NCI-H1694 treated with DMSO at 0.1 percent for 48 hours (cell line): ENCODE measurements around the gene UBE2D3.

Experiments used
- DNase-seq: peaks from one replicate; lab custom pipeline; 2025; lab: John Stamatoyannopoulos, UW

Gene UBE2D3

DNA sequence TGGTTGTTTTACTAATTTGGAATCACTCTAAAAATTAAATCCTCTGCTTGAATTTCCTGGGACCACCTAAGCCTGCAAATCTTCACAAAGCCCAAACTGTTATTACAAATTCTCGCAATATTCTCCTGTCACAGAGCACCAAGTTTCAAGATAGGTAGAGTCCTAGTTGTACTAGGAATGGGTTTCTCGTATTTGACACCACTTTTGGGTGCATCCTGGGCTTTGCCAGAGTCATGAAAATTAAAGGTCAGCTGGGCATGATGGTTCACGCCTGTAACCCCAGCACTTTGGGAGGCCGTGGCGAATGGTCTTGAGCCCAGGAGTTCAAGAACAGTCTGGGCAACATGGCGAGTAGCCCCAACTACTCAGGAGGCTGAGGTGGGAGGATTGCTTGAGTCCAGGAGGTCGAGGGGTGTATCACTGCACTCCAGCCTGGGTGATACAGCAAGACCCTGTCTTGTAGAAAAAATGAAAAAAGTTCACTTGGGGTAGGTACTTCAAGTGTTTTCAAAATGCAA is 36.0 kb downstream of the UBE2D3 start:
- no peak for DNase-seq

DNA sequence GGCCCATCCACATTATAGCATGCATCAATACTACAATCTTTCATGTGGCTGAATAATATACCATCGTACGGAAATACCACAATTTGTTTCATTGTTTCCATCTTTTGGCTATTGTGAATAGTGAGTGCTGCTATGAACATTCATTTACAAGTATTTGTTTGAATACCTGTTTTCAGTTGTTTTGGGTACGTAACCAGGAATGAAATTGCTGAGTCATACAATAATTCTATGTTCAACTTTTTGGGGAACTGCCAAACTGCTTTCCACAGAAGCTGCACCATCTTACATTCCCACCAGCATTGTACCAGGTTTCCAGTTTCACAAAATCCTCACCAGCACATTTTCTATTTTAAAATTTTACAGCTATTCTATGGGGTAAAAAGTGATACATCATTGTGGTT is 38.0 kb downstream of the UBE2D3 start:
- DNase-seq = no peak

DNA sequence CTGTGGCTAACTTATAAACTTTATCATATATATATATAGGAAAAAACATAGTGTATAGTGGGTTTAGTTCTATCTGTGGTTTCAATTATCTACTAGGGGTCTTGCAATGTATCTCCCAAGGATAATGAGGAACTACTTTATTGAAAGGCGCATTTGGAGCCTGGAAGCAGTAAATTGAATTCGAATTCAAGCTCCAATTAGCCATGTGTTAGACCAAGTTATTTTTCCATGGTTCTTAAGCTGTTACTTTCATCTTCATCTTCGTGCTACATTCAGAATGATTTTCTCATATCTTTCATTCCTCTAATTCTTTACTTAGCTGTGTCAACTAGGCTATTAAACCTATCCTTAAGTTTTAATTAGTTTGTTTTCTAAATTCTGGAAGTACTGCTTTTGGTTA is 39.4 kb downstream of the UBE2D3 start:
- DNase-seq = no peak

DNA sequence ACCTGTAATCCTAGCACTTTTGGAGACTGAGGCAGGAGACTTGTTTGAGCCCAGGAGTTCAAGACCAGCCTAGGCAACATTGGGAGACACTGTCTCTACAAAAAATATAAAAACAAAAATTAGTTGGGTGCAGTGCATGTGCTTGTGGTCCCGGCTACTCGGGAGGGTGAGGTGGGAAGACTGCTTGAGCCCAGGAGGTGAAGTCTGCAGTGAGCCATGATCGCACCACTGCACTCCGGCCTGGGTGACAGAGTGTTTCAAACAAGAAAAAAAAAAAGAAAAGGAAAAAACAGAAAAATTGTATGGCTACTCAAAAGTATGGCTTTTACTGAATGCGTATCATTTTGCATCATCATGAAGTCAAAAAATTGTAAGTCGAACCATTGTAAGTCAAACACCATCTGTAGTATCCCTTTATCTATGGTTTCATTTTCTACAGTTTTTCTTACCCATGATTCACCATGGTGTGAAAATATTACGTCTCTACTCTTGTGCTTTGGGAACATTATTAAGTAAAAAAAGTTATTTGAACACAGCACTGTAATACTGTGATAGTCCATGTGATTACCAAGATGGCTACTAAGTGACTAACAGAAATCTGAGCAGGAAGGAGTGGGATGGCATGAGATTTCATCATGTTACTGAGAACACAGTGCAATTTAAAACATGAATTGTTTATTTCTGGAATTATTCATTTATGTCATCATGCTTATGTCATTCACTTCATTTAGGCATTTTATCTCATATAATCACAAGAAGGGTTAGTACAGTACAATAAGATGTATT is 40.1 kb downstream of the UBE2D3 start:
- no peak for DNase-seq

DNA sequence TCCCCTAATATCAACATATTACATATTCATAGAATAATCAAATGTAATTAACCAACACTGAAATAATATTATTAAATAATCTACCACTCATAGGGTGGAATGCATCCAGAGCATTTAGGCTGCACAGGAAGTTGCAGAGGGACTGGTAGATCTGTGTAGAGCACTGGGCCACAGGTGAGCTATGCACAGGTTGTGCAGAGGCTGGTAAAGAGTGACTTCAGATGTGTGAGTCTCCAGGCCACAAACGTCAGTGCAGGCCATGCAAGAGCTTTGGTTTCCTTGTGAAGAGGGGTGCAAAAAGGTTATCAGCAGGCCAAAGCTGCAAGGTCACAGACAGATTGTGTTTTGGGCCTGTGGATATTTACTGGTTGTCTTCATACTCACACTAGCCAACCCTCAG is 41.1 kb downstream of the UBE2D3 start:
- no peak for DNase-seq

DNA sequence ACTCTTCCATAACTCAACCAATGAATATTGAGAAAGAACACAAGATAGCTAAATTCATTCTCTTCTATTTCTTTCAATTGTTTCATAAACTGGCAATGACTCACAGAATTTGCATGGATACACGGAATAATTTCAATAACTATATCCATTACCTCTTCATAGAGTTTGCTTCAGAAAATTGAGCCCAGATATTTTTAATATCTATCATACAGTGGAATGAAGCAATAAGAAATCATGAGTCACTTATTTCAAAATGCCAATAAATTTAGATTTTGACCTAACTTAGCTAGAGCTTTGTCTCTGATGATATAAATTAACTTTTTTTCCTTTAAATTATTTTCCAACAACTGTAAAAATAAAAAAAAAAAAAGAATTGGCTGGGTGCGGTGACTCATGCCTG is 44.3 kb downstream of the UBE2D3 start:
- no peak for DNase-seq

DNA sequence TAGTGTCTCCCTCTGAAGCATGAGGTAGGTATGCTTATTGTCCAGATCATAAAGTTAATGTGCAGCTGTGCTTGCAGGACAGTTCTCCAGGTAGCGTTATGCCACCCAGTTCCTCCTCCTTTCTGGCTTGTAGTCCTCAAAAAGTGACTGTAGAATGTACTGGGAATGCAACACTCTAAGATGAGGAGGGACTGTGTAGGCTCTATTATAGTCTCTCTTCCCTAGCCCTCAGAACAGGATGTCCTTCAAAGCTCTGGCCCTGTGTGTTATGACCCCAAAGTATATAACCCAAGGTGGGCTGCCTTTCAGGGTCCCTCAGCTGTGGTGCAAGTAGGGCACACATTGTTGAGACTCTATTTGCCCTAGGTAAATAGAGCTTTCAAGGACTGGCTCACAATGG is 45.8 kb downstream of the UBE2D3 start:
- no peak for DNase-seq

DNA sequence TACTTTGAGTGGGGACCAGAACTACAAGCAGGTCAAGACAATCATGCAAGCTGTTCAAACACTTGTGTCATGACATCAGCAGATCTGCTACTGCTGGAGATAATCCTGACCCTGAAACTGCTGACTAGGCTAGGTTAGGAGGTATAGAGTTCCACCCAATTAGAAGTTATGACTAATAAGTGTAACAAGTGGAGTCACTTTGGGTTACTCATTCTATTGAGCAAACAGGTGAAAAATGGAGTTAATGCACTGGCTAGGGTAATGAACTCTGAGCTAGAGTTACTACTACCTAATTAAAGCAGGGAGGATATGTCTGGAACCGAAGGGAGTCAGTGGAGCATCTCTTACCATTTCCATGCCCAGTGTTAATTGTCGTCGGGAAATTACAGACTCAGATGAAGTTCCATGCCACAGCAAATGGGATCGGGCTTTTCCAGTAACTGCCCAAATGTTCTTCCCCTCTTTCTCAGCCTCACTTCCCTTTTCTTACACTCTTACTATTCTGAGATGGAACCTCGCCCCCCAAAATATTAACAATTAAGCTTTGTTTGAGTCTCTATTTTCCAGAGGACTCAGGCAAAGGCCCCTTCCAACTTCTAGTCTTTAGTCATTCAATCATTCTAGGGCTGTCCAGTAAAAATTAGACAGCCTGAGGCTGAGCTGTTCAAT is 46.7 kb downstream of the UBE2D3 start:
- no peak for DNase-seq

DNA sequence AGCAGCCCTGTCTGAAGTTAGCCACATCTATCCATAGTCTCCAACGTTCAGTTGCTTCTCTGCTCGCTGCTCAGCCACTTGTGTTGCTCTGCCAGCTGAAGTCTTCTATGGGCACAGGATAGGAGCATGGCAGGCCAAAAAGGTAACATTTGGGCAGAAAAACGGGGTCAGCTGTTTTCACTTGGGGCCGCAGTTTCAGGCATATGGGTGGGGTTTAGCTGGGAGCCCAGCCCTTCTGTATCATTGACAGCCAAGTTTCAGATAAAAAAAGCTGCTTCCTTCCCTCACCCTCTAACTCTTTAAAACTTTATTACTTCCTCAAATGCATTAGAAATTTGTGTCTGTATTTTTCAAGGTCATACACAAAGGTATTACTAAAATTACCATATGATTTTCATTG is 48.1 kb downstream of the UBE2D3 start:
- no peak for DNase-seq

DNA sequence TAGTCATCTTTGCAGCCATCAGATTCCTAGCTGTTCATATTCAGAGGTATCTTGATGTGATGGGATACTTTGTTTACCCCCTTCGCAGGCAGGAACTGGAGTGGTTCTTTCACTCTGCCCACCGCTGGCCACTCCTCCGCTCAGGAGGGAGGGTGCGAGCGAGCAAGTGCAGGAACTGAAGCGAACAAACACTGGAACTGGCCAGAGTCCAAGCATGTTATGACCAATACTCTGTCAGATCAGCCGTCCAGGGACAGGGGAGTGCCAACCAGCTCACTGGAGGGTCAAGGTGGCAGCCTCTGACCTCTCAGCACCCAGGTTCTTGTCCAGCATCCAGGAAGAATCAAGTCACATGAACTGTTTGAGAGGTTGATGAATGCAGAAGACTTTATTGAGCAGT is 48.6 kb downstream of the UBE2D3 start:
- DNase-seq = no peak

DNA sequence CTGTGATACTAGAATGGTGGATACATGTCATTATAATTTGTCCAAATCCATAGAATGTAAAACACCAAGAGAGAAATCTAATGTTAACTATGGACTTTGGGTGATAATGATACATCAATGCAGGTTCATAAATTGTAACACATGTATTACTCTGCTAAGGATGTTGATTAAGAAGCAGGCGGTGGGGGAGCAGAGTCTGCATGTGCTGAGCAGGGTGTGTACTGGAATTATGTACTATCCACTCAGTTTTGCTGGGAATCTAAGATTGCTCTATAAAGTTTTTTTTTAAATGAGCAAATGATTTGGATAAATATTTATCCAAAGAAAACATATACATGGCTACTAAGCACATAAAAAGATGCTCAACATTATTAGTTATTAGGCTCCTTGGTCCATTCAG is 51.5 kb downstream of the UBE2D3 start:
- DNase-seq = no peak

DNA sequence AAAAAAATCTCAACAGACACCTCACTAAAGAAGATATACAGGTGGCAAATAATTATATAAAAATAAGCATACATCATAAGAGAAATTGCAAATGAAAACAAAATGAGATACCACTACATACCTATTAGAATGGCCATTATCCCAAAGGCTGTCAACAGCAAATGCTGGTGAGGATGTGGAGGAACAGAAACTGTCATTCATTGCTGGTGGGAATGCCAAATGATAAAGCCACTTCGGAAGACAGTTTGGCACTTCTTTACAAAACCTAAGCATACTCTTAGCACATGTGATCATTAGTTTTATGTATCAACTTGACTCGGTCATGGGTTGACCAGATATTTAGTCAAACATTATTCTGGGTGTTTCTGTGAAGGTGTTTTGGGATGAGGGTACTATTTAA is 53.1 kb downstream of the UBE2D3 start:
- no peak for DNase-seq

DNA sequence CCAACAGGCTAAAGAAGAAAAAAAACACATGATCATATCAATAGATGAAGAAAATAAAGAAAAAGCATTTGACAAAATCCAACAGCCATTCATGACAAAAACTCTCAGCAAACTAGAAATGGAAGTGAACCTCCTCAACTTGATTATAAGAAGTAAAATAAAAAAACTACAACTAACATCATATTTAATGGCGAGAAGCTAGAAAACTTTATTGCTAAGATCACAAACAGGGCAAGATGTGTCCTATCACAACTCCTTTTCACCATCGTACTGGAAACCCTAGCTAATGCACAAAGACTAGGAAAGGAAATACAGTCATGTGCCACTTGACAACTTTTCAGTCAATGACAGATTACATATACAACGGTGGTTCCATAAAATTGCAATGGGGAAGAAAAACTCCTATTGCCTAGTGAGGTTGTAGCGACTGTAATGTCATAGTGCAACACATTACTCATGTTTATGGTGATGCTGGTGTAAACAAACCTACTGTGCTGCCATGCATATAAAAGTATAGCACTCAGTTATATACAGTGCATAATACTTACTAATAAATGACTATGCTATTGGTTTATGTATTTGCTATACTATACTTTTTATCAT is 54.5 kb downstream of the UBE2D3 start:
- DNase-seq = no peak

DNA sequence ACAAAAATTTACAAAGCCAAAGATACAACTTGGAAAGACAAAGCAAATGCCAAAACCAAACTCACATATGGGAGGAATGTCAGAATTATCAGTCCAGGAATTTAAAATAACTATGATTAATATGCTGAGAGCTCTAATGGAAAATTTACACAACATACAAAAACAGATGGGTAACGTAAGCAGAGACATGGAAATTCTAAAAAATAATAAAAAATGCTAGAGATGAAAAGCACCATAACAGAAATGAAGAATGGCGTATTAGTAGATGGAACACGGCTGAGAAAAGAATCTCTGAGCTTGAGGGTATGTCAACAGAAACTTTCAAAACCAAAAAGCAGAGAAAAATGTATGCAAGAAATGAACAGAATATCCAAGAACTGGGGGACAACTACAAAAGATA is 62.5 kb downstream of the UBE2D3 start:
- DNase-seq = no peak

DNA sequence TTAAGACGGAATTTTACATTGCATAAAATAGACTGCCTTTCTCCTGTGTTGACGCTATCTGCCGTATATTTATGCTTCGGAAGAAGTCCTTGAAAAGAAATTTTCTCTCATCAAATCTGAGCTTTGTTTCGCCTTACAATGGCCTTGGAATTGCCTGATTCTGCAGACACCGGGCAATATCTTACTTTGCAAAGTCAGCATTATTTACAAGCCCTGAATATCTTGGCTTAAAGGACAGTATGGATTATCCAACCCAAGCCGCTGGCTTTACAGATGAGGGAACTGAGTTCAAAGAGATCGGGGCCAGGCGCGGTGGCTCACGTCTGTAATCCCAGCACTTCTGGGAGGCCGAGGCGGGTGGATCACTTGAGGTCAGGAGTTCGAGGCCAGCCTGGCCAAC is 65.4 kb downstream of the UBE2D3 start:
- DNase-seq = no peak

DNA sequence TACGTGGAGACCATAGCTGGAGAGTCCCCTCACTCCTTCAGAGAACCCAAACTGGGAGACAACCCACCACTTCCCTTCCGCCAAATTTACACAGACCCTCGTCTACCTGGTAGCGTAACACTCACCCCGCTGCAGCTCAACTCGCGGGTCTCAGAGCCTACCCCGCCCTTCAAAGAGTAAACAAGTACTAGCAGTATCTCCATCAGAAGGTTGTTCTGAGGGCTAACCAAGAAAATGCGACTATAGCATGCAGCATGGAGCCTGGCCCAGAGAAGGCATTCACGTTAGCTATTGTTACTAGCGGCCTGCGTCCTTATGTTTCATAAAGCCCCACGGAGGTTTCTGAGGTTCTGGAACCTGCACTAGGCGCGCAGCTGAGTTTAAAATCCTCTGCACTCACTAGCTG is 66.1 kb downstream of the UBE2D3 start:
- no peak for DNase-seq

DNA sequence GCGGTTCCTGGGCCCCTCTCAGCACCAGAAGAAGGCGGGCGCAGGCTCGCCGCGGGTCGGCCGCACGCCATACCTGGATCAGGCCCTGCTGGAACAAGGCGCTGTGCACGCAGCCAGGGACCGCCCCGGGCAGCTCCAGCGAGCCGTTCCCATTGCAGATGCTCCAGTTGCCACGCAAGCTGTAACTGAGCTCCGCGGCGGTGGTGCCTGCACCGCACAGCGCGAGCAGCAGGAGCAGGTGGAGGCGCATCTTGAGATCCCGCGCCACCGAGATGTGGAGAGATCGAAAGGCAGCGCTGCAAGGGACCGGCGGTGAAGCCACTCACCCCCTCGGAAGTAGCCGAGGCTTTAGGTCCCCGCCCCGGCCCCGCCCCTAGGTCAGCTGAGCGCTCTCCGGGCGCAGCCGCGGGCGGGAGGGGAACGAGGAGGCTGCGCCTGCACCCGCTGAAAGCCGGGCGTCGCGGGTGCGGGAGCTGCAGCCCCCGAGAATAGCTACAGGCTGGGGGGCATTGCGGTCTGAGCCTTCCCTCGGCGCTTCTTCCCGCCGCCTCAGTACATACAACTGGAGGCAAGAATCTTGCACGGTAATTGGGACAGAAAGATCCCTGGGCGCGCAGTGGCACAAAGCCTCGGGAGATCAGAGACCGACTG is 66.6 kb downstream of the UBE2D3 start, which contains the start of gene MANBA:
Gene MANBA (minus strand): TSS at position 324 of the 651 bp plus-strand sequence. CDS start 74 bp downstream, at position 250.
- peak; percentile 67 for DNase-seq

DNA sequence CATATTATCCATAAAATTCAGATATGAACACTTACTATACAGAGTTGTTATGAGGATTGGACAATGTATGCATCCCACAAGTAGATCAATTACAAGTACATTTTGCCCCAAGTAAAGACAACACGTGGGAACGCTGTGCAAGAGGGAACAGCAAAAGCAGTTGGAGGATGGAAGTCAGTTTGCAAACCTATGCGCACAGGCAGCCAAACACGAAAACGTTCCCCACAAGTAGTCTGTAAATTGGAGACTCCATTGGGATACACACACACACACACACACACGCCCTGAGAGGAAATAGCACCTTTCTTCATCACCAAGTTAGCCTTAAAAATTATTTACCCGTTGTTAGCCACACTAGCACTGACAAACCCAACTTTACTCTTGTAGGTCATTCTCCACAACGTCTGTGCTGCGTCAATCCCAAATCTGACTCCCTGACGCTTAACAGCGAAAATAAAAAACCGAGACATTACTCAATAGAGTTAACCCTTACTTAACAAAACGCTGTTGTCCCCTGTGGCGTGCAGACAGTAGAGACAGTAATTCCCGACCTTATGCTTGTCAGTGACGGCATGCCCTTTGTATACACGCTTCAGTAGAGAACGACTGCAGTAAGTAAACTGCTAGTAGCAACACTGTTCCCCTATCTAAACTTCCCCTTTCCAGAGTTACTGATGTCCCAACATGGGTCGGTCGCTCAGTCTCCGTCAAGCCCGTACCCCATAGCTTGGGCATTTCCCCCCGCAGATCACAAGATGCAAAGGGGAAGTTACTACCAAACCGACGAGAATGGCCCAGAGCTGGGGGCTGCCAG is 67.3 kb downstream of the UBE2D3 start:
- peak; percentile 21 for DNase-seq

DNA sequence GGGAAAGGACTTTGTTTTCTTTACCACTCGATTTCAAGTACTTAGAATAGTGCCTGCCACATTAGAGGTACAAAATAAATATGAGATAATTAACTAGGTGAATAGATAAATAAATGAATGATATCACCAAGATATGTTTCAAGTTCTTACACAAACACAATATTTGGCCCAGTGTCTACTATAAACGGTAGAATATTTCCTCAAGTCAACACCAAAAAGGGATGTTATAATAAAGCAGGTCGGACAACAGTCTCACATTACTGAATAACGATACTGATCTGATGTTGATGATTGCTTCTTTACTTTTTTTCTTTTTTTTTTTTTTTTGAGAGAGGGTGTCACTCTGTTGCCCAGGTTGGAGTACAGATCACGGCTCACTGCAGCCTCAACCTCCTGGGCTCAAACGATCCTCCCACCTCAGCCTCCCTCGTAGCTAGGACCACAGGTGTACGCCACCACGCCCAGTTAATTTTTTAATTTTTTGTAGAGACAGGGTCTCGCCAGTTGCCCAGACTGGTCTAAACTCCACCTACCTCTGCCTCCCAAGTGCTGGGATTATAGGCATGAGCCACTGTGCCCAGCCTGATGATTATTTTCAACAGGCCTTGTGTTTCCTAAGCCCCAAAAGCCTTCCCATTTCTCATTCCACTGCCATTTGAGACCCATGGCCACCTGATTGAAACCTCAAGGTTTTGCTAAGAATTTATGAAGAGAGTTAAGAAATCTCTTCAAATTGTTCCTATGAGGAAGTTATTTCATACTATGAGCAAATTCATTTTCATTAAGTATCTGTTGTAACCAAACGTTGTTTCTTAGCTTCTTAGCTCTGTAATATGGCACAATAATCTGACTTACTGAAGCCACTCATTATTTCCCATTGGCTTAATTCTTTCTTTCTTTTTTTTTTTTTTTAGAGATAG is 68.8 kb downstream of the UBE2D3 start:
- no peak for DNase-seq

DNA sequence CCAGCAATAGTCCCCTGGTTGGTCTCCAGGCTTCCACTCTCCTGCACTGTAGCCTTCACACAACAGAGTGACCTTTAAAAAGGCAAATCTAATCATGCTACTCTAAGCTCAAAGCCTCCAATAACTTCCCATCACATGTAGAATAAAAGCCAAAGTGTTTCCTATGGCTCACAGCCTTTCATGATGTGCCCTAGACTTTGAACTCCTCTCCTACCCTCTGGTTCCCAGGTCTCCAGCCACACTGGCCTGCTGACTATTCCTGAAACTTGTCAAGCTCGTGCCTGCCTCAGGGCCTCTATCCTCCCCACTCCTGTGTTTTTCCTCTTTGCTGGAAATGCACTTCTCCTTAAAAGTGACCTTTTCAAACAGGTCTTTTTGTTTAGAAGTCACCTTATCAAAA is 69.7 kb downstream of the UBE2D3 start:
- no peak for DNase-seq

DNA sequence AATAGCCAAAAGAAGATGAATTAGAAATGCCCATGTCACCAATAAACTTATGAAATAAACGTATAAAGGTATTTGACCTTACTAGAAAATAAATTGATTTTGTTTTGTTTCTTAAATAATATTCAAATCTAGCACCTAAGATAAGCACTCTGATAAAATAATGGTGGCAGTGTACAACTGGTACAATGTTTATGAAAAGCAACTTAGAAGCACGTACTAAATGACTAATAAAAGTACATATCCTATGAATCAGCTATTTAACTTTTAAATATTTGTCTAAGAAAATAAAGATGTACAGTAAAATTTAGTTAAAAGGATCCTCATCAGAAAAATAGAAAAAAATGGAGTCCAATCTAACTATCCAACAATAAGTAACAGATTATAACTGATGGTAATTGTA is 73.3 kb downstream of the UBE2D3 start:
- DNase-seq = no peak
